ENCODE data around the gene CNGA3.

Gene CNGA3

DNA sequence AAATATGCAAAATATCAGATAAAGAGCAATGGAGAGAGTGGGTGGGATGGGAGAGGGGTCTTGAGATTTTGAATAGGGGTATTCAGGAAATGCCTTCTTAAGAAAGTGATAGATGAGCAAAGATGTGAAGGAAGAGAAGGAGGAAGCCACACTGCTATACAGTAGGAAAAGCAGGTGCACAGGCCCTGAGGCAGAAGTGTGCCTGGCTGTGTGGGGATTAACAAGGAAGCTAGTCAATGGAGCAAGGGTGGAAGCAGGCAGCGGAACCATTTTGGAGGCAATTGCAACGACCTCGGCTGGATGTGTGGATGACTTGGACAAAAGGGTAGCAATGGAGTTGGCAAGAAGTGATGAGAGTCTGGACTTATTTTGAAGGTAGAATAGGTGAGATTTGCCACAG, 11.0 kb upstream of the CNGA3 start:
- Histone ChIP-seq H3K4me3 (ENCODE audit: low read depth, low read length) (no peak overlapping the region), H3K36me3 (no peaks in the 10 kb centered on the region), H3K9me3 (no peaks in the 10 kb centered on the region), H3K4me1 (no peaks in the 10 kb centered on the region), H3K27me3 (no peaks in the 10 kb centered on the region)
- no peak for DNase-seq
- TF ChIP-seq, protein P1, sequence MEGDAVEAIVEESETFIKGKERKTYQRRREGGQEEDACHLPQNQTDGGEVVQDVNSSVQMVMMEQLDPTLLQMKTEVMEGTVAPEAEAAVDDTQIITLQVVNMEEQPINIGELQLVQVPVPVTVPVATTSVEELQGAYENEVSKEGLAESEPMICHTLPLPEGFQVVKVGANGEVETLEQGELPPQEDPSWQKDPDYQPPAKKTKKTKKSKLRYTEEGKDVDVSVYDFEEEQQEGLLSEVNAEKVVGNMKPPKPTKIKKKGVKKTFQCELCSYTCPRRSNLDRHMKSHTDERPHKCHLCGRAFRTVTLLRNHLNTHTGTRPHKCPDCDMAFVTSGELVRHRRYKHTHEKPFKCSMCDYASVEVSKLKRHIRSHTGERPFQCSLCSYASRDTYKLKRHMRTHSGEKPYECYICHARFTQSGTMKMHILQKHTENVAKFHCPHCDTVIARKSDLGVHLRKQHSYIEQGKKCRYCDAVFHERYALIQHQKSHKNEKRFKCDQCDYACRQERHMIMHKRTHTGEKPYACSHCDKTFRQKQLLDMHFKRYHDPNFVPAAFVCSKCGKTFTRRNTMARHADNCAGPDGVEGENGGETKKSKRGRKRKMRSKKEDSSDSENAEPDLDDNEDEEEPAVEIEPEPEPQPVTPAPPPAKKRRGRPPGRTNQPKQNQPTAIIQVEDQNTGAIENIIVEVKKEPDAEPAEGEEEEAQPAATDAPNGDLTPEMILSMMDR (IDR thresholded peaks at IDR 0.05; ENCODE audit: low read depth, low read length) = no peak

DNA sequence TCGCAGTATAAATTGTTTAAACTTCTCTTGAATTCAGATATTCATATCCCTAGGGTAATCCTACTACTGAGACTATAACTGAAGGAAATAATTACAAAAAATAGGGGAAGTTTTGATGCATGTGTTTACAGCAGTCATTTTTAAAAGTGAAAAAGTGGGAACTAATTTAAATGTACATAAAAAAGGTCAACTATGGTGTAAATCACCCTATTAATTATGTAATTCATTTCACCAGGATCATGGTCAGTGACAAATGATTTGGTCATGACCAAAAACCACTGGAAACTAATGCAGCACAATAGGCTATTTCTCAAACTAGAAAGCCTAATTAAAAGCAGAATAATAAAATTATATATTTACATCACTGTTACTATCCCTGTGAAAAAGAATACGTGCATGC, 5.0 kb upstream of the CNGA3 start:
- Histone ChIP-seq H3K9me3 (no peaks in the 10 kb centered on the region), H3K4me3 (ENCODE audit: low read depth, low read length) (no peak overlapping the region), H3K4me1 (no peaks in the 10 kb centered on the region), H3K27me3 (peaks cover 11% of the 10 kb centered on the region), H3K36me3 (no peaks in the 10 kb centered on the region)
- no peak for DNase-seq
- TF ChIP-seq, protein P1 (IDR thresholded peaks at IDR 0.05; ENCODE audit: low read depth, low read length) = no peak

DNA sequence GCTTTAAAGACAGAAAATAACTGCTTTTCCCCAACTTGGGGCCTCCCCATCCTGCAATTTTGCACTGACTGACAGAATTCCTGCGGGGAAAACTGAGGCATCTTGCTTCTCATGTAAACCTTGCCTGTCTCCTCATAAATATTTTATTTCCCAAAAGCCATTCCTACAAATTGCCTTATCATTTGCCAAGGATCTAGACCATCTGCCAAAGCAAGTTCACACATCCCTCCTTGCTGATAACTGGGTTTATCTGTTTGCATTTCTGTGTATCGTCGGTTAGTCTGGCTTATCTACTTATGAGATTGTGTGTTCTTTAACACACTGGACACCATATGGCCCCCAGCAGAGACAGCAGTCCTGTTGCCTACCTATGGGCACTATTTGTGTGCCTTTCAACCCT, 3.0 kb upstream of the CNGA3 start:
- Histone ChIP-seq H3K4me3 (ENCODE audit: low read depth, low read length) (no peak overlapping the region), H3K36me3 (no peaks in the 10 kb centered on the region), H3K9me3 (no peaks in the 10 kb centered on the region), H3K4me1 (no peaks in the 10 kb centered on the region), H3K27me3 (peaks cover 31% of the 10 kb centered on the region)
- DNase-seq = no peak
- TF ChIP-seq, protein P1 (IDR thresholded peaks at IDR 0.05; ENCODE audit: low read depth, low read length) = no peak

DNA sequence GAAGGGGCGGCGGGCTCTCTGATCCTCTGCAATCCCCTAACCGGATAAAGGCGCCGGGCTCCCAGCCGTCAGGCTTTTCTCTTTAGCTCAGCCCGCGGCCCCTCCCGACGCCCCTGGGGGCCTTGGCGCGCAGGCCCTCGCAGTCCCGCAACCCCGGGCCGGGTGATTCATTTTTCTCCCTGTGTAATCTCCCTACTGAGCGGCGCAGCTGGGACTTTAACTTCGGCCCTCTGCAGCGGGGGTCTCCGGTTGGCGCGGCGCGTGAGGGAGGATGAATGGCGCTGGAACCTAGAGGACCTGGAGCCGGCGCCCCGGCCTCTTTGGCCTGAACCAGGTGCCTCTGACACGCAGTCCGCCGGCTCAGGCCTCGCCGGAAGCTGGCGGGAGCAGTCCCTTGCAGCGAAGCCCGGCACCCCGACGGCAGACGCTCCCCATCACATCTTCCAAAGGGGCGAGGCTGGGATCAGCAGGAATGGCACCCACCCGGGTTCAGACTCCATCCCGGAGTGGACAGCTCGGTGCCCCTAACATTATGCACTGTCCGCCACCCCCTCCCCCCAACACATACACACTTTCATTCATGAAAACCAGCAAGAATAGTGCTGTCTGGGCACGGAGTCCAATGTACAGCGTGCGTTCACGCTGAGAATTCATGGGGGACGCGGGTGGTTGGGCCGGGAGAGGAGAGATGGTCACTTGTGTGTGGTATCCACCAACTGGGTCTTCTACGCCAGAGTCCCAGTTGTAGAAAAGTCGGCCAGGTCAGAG, 1.2 kb downstream of the CNGA3 start:
- no peaks in the 10 kb centered on the region for H3K9me3 ChIP-seq
- TF ChIP-seq, protein P1 (IDR thresholded peaks at IDR 0.05; ENCODE audit: low read depth, low read length) = no peak
- no peaks in the 10 kb centered on the region for H3K36me3 ChIP-seq
- no peak for DNase-seq
- H3K4me1 ChIP-seq = no peaks in the 10 kb centered on the region
- H3K4me3 ChIP-seq (ENCODE audit: low read depth, low read length) = no peak overlapping the region
- peaks cover 33% of the 10 kb centered on the region for H3K27me3 ChIP-seq

DNA sequence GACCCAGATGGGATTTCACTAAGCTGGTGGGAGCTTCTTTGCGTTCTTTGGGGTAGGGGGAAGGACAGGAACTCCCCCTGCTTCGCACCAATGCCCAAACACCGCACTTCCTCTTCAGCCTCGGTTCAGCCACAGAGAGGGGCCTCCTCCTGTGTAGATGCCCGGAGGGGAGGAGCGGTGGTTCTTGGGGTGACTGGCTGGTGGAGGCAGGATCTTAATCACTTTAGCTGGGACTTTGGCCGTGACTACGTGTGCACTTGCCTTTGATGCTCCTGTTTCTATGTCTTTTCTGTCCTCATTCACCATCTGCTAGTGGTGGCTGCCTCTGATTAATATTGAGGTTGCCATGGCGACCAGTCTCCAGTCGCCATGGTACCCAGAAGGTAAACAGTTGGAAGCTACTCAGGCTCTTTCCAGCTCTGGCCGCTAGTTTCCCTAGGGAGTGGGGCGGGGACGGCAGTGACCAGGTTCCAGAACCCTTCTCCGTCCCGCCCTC, 1.9 kb downstream of the CNGA3 start:
- Histone ChIP-seq H3K4me1 (no peaks in the 10 kb centered on the region), H3K9me3 (no peaks in the 10 kb centered on the region), H3K36me3 (no peaks in the 10 kb centered on the region), H3K4me3 (ENCODE audit: low read depth, low read length) (no peak overlapping the region), H3K27me3 (peaks cover 33% of the 10 kb centered on the region)
- TF ChIP-seq, protein P1 (IDR thresholded peaks at IDR 0.05; ENCODE audit: low read depth, low read length) = no peak
- DNase-seq = peak; percentile 14

DNA sequence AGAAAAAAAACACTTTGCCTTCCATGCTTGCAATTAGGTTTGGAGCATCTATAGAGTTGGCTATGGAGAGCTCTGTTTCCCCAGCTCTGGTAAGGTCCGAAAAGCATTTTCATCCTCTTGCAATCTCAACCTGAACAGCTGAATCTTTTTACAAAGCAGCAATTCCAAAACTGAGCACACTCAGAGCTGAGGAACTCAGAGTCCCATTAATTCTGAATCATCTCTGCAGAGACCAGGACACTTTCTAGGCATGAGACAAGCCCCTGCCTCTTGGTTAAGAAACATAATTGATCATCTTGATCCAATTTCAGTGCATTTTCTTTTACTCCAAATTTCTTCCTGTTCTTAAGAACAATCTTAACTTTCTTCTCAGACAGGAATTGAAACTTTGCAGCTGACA, 4.2 kb downstream of the CNGA3 start:
- H3K27me3 ChIP-seq = peaks cover 31% of the 10 kb centered on the region
- TF ChIP-seq, protein P1 (IDR thresholded peaks at IDR 0.05; ENCODE audit: low read depth, low read length) = no peak

More for the DNA sequence above, 4.2 kb downstream of the CNGA3 start:
- H3K9me3 ChIP-seq = no peaks in the 10 kb centered on the region
- H3K4me1 ChIP-seq = no peaks in the 10 kb centered on the region
- H3K4me3 ChIP-seq (ENCODE audit: low read depth, low read length) = no peak overlapping the region
- no peaks in the 10 kb centered on the region for H3K36me3 ChIP-seq
- DNase-seq = no peak
